Choroid plexus epithelial cell (primary cell): ENCODE measurements around the gene VASH2.
"Not testable (repeated sequence)": the region's sequence is repeated elsewhere in the genome, so short reads cannot be mapped to it uniquely, and the experiment has no call there.

Experiments
- DNase-seq: peaks from one replicate; pipeline ENCODE4 v3.0.0-alpha.2; 2010; ENCODE audit warnings: low read depth
- H3K4me3 ChIP-seq: 2 replicates; pipeline ENCODE4 v1.5.1; 2011; ENCODE audit warnings: low read depth, mild to moderate bottlenecking, control low read depth, low read length, moderate library complexity
- CTCF ChIP-seq: conservative IDR thresholded peaks from 2 replicates; pipeline ENCODE4 v1.5.1; 2011; ENCODE audit warnings: low read depth, mild to moderate bottlenecking, control low read depth, inconsistent platforms, low read length, moderate library complexity

The VASH2 gene

GRCh38 chr1:212964102-212964501, 13.8 kb downstream of the VASH2 start:
- H3K4me3 ChIP-seq = no peak overlapping the region
- TF ChIP-seq CTCF = no peak
- no peak for DNase-seq

GRCh38 chr1:212964993-212965392, 14.7 kb downstream of the VASH2 start:
- not testable (repeated sequence) for DNase-seq

GRCh38 chr1:212966616-212967015, 16.3 kb downstream of the VASH2 start:
- no peak overlapping the region for H3K4me3 ChIP-seq
- DNase-seq = no peak
- TF ChIP-seq CTCF = no peak

More at GRCh38 chr1:212964993-212965392, 14.7 kb downstream of the VASH2 start:
- H3K4me3 ChIP-seq = not testable (repeated sequence)

GRCh38 chr1:212967801-212968200, 17.5 kb downstream of the VASH2 start:
- TF ChIP-seq CTCF = peak; percentile 73
- DNase-seq = peak; percentile 64
- no peak overlapping the region for H3K4me3 ChIP-seq

- H3K4me3 ChIP-seq = no peak overlapping the region
- TF ChIP-seq CTCF = no peak
- no peak for DNase-seq
Measured at GRCh38 chr1:212968368-212968863, 18.1 kb downstream of the VASH2 start.

GRCh38 chr1:212970085-212970484, 19.7 kb downstream of the VASH2 start:
- DNase-seq = no peak
- H3K4me3 ChIP-seq = no peak overlapping the region
- TF ChIP-seq CTCF = no peak

GRCh38 chr1:212971312-212971711, 21.0 kb downstream of the VASH2 start:
- TF ChIP-seq CTCF = no peak
- DNase-seq = no peak
- no peak overlapping the region for H3K4me3 ChIP-seq
